Measurements from ENCODE around the gene METRNL.

Gene METRNL

DNA sequence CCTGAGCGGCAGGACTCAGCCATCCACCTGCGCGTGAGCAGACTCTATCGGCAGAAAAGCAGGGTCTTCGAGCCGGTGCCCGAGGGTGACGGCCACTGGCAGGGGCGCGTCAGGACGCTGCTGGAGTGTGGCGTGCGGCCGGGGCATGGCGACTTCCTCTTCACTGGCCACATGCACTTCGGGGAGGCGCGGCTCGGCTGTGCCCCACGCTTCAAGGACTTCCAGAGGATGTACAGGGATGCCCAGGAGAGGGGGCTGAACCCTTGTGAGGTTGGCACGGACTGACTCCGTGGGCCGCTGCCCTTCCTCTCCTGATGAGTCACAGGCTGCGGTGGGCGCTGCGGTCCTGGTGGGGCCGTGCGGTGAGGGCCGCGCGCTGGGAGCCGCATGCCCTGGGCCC, 14.9 kb downstream of the METRNL start:
- DNase-seq, result no peak

DNA sequence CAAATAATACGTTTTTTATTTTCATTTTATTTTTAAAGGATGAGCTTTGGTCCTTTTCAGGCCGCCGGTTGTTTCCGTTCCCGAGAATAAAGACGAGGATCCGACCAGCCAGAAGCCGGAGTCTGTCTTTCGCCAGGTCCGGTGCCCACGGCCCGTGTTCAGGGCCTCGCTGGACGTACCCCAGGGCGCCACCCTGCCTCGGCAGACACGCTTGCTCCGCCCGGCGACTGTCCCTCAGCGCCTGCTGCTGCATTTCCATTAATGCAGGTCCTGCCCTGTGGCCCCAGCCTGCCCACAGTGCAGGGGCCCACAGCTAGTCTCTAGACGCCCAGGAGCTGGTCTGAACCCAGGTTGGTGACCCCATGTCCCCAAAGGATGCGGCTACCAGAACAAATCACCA, 15.6 kb downstream of the METRNL start:
- no peak for DNase-seq

DNA sequence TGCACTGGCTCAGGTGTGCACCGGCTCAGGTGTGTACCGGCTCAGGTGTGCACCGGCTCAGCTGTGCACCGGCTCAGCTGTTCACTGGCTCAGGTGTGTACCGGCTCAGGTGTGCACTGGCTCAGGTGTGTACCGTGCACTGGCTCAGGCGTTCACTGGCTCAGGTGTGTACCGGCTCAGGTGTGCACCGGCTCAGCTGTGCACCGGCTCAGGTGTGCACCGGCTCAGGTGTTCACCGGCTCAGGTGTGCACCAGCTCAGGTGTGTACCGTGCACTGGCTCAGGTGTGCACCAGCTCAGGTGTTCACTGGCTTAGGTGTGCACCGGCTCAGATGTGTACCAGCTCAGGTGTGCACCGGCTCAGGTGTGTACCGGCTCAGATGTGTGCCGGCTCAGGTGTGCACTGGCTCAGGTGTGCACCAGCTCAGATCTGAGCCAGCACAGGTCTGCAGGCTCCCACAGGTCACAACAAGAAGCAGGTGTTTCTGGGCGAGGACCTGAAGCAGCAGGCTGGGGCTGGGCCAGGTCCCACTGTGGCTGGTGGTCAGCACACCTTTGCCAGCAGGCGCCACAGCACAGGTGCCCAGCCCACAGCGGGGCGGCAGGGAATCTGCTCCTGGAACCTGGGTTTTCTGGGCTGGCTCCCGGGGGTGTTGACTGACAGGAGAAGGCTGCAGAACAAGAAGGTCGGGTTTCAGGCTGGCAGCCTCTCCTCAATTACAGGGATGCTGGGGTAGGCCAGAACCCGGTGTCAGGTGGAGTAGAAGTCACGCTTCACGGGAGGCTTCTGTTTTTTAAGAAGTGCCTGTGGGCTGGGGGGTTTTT, 17.2 kb downstream of the METRNL start:
- DNase-seq, result no peak

DNA sequence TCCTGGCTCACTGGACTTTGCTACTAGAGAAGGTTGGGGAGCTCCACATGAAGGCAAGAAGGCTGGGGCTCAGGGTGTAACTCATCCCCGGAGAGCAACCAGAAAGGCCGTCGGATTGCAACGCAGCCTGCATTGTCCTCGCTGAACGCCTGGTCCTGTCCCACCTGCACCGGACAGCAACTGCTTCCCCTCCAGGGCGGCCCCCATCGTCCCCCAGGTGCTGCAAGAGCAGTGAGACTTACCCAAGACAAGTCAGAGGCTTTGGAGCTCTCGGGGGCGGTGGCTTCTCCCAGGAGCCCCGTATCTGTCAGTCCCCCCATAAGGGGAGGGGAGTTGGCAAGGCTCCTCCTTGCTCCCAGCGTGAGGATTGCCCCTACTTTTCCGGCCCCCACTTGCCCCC, 18.4 kb downstream of the METRNL start:
- DNase-seq, result no peak

DNA sequence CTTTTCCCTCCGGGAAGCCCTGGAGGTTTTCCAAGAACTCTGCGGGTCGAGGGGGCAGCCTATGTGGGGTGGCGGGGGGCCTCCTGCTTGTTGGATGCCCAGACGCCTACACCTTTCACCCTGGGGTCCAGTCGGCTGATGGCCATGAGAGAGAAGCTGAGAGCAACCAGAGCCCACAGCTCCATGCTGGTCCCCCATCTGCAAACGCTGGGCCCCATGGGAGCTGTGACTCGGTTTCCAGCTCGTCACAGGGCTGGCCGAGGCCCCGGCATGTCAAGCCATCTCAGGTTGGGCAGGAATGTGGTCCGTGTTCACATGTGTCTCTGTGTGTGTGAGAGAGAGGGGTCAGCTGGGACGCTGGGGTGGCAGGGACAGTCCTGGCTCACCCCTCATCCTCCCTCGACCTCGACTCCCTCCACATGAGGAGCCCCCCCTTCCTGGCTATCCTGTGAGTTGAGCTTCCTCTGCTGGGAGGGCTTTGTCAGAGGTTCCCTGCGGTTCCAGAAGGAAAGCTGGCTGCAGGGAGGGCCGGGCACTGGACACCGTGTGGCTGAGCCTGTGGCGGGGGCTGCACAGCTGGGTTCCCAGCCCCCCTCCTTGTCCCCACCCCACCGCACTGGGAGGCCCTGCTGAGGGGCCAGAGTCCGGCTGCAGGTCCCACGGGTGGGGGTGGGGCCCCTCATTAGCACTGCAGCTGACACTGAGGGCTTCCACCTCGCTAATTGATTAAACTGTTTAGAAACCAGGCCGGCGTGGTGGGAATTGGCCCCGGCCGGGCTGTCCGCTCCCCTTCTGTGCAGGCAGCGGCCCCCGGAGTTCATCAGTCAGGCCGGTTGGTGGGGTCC, 19.1 kb downstream of the METRNL start:
- DNase-seq, result no peak

DNA sequence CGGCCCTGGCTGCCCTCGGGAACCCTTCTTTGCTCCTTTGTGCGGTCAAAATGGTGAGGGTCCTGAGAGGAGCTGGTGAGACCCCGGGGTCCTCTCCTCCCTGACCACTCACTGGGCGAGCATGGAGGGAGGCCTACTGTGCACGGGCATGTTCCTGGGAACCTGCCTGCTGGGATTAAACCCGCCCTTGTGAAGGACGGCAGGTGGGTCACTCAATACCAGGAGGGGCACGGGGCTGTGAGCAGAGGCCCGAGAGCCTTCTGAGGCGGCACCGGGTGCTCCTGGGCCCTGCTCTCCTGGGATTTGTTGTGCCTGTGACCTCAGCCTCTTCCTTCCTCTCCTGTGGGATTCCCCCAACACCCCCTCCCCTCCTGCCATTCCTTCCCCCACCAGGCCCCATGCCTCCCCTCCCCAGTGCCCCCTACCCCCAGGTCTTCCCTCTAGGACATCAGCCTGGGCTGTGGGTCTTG, 19.7 kb downstream of the METRNL start:
- DNase-seq, result no peak

DNA sequence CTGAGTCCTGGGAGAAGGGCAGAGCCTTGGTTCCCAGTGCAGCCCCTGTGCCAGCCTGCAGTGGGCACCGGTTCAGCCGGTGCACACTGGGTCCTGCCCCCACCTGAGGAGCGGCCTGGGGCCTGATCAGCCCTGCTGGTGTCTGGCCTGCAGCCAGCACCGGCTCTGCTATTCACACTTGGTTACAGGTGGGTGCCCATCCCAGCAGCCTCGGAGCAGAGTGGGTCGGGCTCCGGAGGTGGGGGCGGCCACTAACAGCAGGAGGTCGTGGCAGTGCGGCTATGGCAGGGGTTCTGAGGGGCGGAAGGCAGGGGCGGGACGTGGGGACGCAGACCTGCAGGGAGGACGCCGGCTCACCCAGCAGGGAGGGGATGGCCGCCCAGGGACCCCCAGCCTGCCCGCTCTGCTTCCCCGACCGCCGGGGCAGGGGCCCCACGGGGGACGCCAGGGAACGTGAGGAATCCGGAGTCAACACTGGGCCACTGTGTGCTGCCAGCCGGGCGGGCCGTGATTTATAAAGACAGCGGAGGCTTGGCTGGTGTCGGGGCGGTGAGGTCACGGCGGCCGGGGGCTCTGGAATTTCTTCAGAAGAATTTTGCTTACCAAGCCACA, 20.3 kb downstream of the METRNL start:
- no peak for DNase-seq

DNA sequence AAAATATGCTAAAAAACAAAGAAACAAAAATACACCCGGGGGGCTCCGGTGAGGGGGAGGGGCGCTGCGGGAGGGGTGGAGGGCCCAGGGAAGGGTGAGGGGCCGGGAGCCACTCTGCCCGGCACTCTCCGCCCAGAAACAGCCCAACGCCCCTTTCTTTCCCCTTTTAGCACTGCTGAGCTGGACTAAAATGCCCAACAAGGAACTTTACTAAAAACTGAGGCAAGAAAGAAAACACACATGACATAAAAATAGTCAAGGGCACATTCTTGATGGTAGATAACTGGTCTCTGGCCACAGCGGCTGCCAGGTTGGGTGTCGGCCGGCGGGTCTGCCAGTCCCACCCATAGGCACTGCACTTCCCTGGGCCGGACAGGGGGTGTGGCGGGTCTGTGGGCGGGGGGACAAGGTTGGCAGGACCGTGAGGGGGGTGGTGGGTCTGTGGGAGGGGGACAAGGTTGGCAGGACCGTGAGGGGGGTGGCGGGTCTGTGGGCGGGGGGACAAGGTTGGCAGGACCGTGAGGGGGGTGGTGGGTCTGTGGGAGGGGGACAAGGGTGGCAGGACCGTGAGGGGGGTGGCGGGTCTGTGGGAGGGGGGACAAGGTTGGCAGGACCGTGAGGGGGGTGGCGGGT, 20.9 kb downstream of the METRNL start:
- DNase-seq, result no peak

DNA sequence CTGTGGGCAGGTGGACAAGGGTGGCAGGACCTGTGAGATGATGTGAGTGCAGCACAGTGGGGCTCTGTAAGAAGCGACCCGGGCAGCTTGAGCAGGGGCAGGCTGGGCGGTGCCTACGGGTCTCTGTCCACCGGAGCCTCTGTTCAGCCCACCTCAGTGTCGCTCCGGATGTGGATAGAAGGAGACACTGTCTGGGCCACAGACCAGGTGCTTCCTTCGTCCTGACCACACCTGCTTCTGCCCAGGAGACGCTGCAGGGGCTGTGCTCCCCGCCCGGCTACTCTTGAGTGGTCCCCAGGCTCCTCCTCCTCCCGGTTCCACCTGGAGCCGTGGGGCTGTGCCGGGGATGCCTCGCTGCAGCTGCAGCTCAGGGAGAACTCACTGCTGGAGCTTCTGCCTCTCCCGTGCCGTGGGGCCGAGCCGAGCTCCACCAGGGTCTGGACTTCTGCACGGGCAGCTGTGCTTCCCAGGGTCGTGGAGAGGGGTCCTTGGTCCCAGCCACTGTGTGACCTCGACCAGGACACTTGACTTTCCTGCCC, 21.5 kb downstream of the METRNL start:
- DNase-seq, result no peak

DNA sequence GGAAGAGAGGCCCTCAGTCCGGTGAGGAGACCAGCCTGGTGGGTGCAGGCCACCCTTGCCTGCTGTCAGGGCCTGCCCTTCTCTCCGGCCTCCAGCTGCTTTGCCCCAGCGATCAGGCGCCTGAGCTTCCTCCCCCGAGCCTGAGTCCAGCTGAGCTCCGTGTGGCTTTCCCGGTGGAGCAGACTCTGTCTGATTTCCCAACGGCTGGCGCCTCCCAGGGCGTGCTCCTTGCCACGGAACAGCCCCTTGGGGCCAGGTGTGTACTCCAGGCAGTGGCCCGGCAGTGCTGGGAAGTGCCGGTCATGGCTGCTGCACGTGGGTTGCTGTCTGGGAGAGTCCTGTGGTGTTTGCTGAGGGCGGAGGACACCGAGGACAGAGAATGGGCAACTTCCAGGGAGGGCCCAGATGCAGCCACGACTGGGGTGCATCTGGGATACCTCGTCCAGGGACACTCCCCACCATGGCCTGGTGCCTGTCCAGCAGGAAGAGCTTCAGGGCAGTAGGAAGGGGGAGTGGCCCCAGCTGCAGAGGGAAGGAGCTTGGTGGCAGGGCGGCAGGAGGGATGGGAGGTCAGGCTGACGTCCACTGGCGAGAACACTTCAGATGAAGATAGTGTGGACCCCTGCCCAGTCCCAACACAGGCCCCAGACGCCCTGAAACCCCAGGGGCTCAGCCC, 22.5 kb downstream of the METRNL start:
- DNase-seq, result no peak

DNA sequence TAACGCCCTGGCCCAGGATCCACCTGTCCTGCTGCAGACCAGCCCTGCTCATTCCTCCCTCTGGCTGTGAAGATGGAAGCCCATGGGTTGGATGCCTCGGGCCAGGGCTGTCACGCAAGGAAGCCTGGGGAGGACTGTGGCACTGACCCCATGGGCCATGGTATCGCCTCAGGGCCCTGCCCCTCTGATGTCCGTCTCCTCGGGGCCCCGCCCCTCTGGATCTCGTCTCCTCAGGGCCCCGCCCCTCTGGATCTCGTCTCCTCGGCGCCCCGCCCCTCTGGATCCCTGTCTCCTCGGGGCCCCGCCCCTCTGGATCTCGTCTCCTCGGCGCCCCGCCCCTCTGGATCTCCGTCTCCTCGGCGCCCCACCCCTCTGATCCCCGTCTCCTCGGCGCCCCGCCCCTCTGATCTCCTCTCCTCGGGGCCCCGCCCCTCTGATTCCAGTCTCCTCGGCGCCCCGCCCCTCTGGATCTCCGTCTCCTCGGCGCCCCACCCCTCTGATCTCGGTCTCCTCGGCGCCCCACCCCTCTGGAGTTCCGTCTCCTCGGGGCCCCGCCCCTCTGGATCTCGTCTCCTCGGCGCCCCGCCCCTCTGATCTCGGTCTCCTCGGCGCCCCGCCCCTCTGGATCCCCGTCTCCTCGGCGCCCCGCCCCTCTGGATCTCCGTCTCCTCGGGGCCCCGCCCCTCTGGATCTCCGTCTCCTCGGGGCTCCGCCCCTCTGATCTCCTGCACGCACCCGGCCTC, 24.0 kb downstream of the METRNL start:
- no peak for DNase-seq

DNA sequence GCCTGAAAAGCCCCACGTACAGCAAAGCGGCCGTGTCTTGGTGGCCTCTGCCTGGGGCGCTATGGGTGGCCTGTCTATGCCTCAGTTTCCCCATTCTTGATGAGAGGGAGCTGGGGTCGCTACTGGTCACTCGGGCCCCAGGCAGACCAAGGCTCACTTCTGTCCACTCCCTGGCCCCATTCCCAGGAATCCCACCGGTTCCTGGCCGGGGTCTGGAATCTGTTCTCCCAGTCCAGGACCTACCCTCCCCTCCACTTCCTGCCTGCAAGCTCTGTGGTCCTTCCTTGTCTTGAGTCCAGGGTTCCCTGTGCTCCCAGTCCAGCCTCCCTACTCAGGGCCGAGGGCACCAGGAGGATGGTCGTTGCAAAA, 24.5 kb downstream of the METRNL start:
- no peak for DNase-seq

DNA sequence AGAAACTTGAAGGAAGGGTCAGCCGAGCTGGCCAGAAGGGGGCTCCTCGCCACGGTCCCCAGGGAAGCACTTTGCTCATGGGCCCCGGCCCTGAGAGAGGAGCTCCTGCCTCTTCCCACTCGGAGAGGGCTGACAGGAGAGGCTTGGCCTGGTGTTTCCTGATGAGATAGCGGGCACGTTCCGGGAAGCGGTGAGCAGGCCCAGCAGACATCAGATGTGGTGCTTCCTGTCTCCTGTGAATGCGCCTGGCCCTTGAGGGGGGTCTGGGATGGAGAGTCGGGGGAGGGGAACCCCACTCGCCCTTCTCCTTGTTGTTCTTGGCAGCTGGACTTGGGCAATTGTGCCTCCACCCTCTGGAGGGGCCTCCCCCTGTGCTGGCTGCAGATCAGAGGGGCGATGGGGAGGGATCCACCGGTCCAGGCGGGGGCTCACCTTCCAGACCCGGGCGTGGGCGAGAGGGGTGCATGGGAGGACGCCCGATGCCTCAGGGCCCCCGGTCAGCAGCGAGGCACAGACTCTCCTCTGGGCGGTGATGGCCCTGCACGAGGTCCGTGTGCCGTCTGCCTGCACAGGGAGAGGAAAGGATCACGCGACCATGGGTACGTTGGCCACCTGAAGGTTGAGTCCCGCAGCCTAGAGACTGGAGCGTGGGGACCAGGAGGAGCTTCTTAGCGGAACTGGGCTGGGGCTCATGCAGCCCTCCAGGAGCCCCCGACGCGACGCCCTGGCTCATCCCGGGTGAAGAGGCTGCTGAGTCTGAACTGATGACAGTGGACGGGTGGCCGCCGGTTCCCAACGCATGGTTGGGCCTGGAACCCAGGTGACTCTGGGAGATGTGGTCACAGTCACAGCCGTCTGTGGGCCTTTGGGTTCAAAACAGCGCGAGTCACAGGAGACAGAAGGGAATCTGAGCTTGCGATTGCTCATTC, 25.4 kb downstream of the METRNL start:
- DNase-seq, result no peak

DNA sequence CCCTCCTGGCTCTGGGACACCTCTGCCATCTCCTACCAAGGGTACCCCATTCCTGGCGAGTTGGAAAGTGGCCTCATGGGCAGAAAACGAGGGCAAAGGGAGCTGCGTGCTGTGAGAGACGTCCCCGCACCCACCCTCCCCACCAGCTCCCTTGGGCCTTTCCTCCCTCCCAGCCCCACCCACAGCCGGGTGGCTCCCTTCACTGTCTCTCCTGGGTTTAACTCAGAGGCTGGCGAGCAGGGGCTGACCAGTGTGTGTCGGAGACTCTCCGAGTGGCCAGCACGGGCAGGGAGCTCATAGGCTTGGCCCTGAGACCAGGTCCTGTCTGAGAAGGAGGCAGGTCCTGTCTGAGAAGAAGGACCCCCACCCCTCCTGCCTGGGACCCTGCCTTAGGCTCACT, 26.1 kb downstream of the METRNL start:
- DNase-seq, result no peak

DNA sequence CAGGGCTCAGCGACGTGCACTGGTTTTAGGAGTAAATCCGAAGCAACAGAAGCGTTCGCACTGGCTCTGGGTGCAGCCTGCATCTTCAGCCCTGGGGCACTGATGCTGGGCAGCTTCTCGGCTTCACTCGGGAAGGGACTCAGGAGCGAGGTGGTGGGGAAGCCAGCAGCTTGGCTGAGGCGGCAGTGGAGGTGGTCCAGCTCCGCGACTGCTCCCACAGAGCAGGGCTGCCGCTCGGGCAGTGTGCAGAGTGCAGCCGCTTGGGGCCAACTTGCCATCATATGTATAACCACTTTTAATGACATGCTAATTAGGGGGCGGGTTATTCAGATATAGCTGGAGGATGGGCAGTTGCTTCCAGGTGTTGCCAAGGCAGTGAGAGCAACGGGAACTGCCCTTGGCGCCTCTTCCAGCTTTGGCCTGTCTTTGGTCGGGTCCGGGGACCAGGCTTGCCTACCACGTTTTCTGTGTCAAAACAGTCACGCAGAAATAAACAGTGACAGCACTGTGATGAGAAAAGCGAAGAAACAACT, 26.7 kb downstream of the METRNL start:
- no peak for DNase-seq

DNA sequence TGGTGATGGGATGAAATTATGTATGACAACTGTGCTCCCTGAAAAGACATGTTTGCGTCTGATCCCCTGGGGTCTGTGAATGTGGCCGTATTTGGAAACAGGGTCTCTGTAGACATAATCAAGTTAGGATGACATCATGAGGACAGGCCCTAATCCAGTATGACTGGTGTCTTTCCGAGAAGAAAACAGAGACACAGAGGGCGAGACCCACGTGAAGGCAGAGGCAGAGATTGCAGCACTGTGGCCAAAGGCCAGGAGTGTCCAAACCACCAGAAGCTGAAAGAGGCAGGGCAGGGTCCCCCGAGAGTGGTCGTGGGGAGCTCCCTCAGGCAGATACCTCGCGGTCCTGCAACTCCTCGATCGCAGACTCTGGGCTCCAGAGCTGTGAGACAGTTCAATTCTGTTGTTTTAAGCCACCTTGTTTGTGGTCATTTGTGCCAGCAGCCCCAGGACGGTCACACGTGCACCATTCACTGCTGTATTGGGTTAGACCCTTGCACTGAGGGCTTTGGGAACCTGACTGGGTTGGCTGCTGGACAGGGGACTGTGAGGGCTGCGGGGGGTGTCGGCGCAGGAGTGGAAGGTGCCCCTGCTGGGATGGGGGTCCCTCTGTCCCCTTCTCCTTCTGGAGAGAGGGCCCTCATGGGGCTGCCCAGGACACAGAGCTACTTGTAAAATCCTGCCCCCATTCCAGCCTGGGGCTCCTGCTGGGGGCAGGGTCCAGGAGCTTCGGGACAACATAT, 27.7 kb downstream of the METRNL start:
- no peak for DNase-seq

DNA sequence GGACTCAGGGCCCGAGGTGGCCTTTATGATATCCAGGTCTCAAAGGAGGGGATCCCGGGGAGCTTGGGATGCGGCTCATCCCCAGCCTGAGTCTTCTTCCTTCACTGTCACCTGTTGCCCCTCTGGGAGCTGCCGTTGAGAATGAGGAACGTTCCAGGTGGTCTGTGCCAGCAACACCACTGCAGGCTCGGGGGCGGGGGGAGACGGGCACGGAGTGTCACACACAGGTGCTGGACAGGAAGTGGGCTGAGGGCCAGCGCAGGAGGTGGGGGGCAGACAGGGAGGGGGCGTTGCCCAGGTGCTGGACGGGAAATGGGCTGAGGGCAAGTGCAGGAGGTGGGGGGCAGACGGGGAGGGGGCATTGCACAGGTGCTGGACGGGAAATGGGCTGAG, 28.2 kb downstream of the METRNL start:
- no peak for DNase-seq

DNA sequence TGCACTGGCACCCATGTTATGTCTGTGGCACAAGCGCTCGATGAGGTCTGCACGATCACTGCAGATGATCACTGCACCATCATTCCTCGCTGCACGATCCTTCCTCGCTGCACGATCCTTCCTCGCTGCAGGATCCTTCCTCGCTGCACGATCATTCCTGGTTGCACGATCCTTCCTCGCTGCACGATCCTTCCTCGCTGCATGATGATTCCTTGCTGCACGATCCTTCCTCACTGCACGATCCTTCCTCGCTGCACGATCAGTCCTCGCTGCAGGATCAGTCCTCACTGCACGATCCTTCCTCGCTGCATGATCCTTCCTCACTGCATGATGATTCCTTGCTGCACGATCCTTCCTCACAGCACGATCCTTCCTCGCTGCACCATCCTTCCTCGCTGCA, 29.3 kb downstream of the METRNL start:
- DNase-seq, result no peak

DNA sequence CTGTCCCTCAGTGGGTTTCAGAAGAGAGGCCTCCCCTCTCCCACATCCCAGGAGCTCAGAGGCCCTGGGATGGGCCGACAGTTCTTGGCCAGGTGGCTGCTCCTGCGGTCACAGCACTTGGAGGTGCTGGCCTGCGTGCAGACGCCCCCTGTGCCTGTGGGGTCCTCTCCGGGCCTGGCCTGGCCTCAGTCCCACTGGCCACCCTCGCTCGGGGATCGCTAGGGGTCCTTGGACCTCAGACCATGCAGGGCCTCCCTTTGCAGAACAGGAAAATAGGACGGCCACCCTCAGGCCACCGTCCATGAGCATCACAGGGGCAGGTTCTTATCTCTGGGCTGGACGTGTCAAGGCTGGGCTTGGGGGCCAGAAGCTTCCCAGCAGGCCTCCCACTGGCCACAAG, 30.0 kb downstream of the METRNL start:
- DNase-seq, result no peak
